Glutamatergic neuron (in vitro differentiated cells): ENCODE results near the gene LIN28B. TPM values are rescaled to one million over a fixed set of nuclear protein-coding genes. Genes with fewer than 3 reads are reported as not detected.

ENCODE experiments used
- DNase-seq: peaks from one replicate; pipeline ENCODE4 v3.0.0; 2022
- H3K27ac Mint-ChIP-seq: one replicate; pipeline ENCODE4 v1.8.0; 2020; ENCODE audit warnings: mild to moderate bottlenecking, mixed read lengths, inconsistent platforms; ENCODE audit not compliant: unreplicated experiment
- H3K27me3 Mint-ChIP-seq: one replicate; pipeline ENCODE4 v1.8.0; 2020; ENCODE audit warnings: mild to moderate bottlenecking, moderate library complexity, mixed read lengths, inconsistent platforms; ENCODE audit not compliant: unreplicated experiment
- H3K36me3 Mint-ChIP-seq: one replicate; pipeline ENCODE4 v1.8.0; 2020; ENCODE audit warnings: mild to moderate bottlenecking, mixed read lengths, inconsistent platforms; ENCODE audit not compliant: unreplicated experiment
- H3K4me1 Mint-ChIP-seq: one replicate; pipeline ENCODE4 v1.8.0; 2020; ENCODE audit warnings: mild to moderate bottlenecking, low read depth, mixed read lengths, inconsistent platforms; ENCODE audit not compliant: unreplicated experiment
- H3K4me3 Mint-ChIP-seq: one replicate; pipeline ENCODE4 v1.8.0; 2020; ENCODE audit warnings: mild to moderate bottlenecking, mixed read lengths, inconsistent platforms; ENCODE audit not compliant: unreplicated experiment
- H3K9me3 Mint-ChIP-seq: one replicate; pipeline ENCODE4 v1.8.0; 2020; ENCODE audit warnings: mild to moderate bottlenecking, moderate library complexity, mixed read lengths, inconsistent platforms; ENCODE audit not compliant: unreplicated experiment
- CTCF ChIP-seq: fragments of 200-600 bp; sonication (generic); IDR thresholded peaks from one replicate; pipeline ENCODE4 v1.5.0; 2021; ENCODE audit not compliant: partially characterized antibody, unreplicated experiment
- total RNA-seq: library from RNA; stranded (reverse); fragmentation: NEBNext Ultra II Directional; extraction: Animal tissue kit (Norgen Biotek cat#: 25700); gene quantifications from one replicate; pipeline ENCODE4 v1.2.1, GENCODE V29; 2021; ENCODE audit not compliant: unreplicated experiment

The LIN28B gene
- total RNA-seq, 1 donor from 2014 or later: 105 TPM

DNA sequence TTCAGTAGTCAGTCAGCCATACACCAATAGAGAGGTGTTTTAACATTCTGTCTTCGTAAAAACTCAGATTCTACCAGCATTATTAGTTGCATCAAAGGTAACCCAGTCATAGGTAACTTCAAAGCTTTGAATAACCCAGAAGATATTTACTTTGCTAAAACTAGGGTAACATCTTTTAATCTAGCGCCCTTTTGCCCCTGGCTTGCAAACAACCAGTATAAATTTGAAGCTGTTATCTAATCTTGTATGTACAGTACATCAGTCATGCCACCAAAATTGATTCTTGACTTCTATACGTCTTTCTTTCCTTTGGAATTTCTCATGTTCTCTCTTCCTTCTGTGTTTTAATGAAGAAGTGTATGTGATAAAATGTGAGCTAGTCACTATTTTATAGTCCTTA, 109.3 kb downstream of the LIN28B start:
- H3K27me3 Mint-ChIP-seq: no peaks in the 10 kb centered on the region
- H3K36me3 Mint-ChIP-seq: no peaks in the 10 kb centered on the region
- no peak overlapping the region for H3K27ac Mint-ChIP-seq
- no peak for TF ChIP-seq CTCF
- H3K4me1 Mint-ChIP-seq: peaks cover 13% of the 10 kb centered on the region
- H3K9me3 Mint-ChIP-seq: peaks cover 2% of the 10 kb centered on the region
- DNase-seq: no peak
- no peak overlapping the region for H3K4me3 Mint-ChIP-seq

- Mint-ChIP-seq H3K27me3 (no peaks in the 10 kb centered on the region), H3K9me3 (peaks cover 2% of the 10 kb centered on the region), H3K4me1 (peaks cover 13% of the 10 kb centered on the region), H3K27ac (no peak overlapping the region), H3K4me3 (no peak overlapping the region), H3K36me3 (no peaks in the 10 kb centered on the region)
- no peak for DNase-seq
- TF ChIP-seq CTCF: no peak
Observed at GRCh38 chr6:105066836-105067235, 109.9 kb downstream of the LIN28B start.

GRCh38 chr6:105067329-105067728, 110.4 kb downstream of the LIN28B start:
- H3K4me3 Mint-ChIP-seq: no peak overlapping the region
- TF ChIP-seq CTCF: no peak
- no peaks in the 10 kb centered on the region for H3K27me3 Mint-ChIP-seq
- no peak overlapping the region for H3K27ac Mint-ChIP-seq
- H3K4me1 Mint-ChIP-seq: peaks cover 13% of the 10 kb centered on the region
- no peaks in the 10 kb centered on the region for H3K36me3 Mint-ChIP-seq
- H3K9me3 Mint-ChIP-seq: peaks cover 2% of the 10 kb centered on the region
- DNase-seq: no peak

DNA sequence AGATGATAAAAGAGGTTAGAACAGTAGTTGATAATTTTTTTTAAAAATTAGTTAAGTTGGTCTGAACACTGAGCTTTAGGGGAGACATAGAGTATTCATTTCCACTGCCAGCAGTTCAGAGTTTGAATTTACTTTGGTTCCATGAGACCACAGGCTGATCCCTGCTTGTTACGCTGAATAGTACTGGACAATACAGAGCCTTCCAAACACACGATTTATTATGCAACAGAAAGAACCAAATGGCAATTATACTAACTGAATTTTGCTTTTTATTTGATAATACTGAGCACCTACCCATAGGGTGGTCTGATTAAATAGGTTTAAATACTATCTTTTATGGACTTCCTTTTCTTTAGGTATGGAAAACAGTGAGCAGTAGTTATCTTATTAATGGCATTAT, 111.5 kb downstream of the LIN28B start:
- Mint-ChIP-seq H3K4me1 (peaks cover 16% of the 10 kb centered on the region), H3K27me3 (no peaks in the 10 kb centered on the region), H3K4me3 (no peak overlapping the region), H3K27ac (no peak overlapping the region), H3K9me3 (peaks cover 2% of the 10 kb centered on the region), H3K36me3 (no peaks in the 10 kb centered on the region)
- DNase-seq: no peak
- TF ChIP-seq CTCF: no peak

DNA sequence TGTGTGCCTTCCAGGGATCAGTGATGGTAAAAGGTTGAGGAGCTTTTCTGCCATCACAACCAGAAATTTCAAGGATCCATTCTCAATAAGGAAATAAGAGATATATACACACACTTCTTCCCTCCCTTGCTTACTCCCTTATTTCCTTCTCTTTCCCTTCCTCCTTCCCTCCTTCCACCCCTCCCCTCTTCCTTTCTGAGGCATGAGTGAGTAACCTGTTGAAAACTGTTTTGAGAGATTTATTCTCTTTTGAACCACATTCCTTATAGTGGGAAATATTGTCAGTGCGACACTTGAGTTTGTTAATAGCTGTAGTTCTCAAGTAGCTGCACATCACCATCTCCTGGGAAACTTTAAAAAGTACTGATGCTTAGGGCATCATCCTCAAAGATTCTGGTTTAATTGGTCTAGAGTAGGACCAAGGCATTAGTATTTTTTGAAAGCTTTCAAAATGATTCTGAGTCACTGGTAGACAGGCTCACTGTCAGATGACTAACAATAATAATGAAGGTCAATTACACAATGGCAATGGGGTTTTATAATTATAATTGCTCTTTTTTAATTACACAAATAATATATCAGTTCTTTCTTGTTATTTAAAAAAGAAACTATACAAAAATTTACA, 113.0 kb downstream of the LIN28B start:
- H3K4me3 Mint-ChIP-seq: no peak overlapping the region
- H3K27ac Mint-ChIP-seq: no peak overlapping the region
- DNase-seq: no peak
- peaks cover 2% of the 10 kb centered on the region for H3K9me3 Mint-ChIP-seq
- peaks cover 16% of the 10 kb centered on the region for H3K4me1 Mint-ChIP-seq
- H3K27me3 Mint-ChIP-seq: no peaks in the 10 kb centered on the region
- TF ChIP-seq CTCF: no peak
- H3K36me3 Mint-ChIP-seq: no peaks in the 10 kb centered on the region
